PC-3 (cell line): ENCODE results near the gene FAAP100. TPM values are rescaled to one million over a fixed set of nuclear protein-coding genes. Genes with fewer than 3 reads are reported as not detected.

Experiments used
- ATAC-seq: fragments of 200-7000 bp; cut with Tn5 transposase; 2 replicates; pipeline ENCODE4 v1.9.1; 2020; ENCODE audit warnings: mild to moderate bottlenecking, moderate library complexity
- BruUV-seq: library from RNA; stranded (reverse); fragments of 400-500 nt; replicated peaks from 2 replicates; lab custom pipeline; 2021; lab: Mats Ljungman, UMichigan
- CTCF ChIA-PET: fragments of 300-600 bp; sonication (Branson Sonifier 250); formaldehyde crosslinking; loops from one replicate; lab custom pipeline; 2022; ENCODE audit warnings: antibody characterized with exemption; lab: Charles Lee
- POLR2A ChIA-PET: fragments of 300-600 bp; sonication (Branson Sonifier 250); formaldehyde crosslinking; loops from one replicate; lab custom pipeline; 2022; ENCODE audit warnings: antibody characterized with exemption; ENCODE audit not compliant: unreplicated experiment; lab: Charles Lee
- DNase-seq: peaks from one replicate; pipeline ENCODE4 v3.0.0-alpha.2; 2015
- H2AFZ ChIP-seq: fragments of 300-600 bp; sonication (generic); 2 replicates; pipeline ENCODE4 v1.6.0; 2016; ENCODE audit warnings: antibody characterized with exemption, low read length
- H3F3A ChIP-seq: fragments of 300-600 bp; sonication (generic); one replicate; pipeline ENCODE4 v1.6.0; 2017; ENCODE audit warnings: antibody characterized with exemption, low read length, control low read depth, mild to moderate bottlenecking; ENCODE audit not compliant: unreplicated experiment
- H3K27ac ChIP-seq: fragments of 300-600 bp; sonication (generic); 2 replicates; pipeline ENCODE4 v1.5.1; 2016; ENCODE audit warnings: mild to moderate bottlenecking, low read length
- H3K27me3 ChIP-seq: fragments of 300-600 bp; sonication (generic); 2 replicates; pipeline ENCODE4 v1.6.1; 2016; ENCODE audit warnings: low read length, mixed read lengths
- H3K36me3 ChIP-seq: fragments of 300-600 bp; sonication (generic); 2 replicates; pipeline ENCODE4 v1.6.1; 2016; ENCODE audit warnings: low read depth, mixed run types, low read length, mixed read lengths
- H3K4me1 ChIP-seq: fragments of 300-600 bp; sonication (generic); 2 replicates; pipeline ENCODE4 v1.5.1; 2016; ENCODE audit warnings: low read length; ENCODE audit not compliant: insufficient read depth
- H3K4me2 ChIP-seq: fragments of 300-600 bp; sonication (generic); 2 replicates; pipeline ENCODE4 v1.6.0; 2016; ENCODE audit warnings: low read length
- H3K4me3 ChIP-seq: fragments of 300-600 bp; sonication (generic); 2 replicates; pipeline ENCODE4 v1.5.1; 2016; ENCODE audit warnings: mild to moderate bottlenecking, low read length, mixed read lengths
- H3K79me2 ChIP-seq: fragments of 300-600 bp; sonication (generic); 2 replicates; pipeline ENCODE4 v1.6.1; 2017; ENCODE audit warnings: low read length, mixed read lengths
- H3K9ac ChIP-seq: fragments of 300-600 bp; sonication (generic); 2 replicates; pipeline ENCODE4 v1.6.0; 2016; ENCODE audit warnings: mild to moderate bottlenecking, low read length
- H3K9me2 ChIP-seq: fragments of 300-600 bp; sonication (generic); replicated peaks from 2 replicates; pipeline ENCODE4 v1.6.1; 2016; ENCODE audit warnings: mixed run types, low read length, mixed read lengths
- H3K9me3 ChIP-seq: fragments of 300-600 bp; sonication (generic); 2 replicates; pipeline ENCODE4 v1.6.1; 2016; ENCODE audit warnings: low read length, mixed read lengths
- H4K20me1 ChIP-seq: fragments of 300-600 bp; sonication (generic); 2 replicates; pipeline ENCODE4 v1.6.1; 2016; ENCODE audit warnings: low read length, mixed read lengths
- EZH2 ChIP-seq: fragments of 300-600 bp; sonication (generic); IDR thresholded peaks from one replicate; pipeline ENCODE4 v1.6.1; 2017; ENCODE audit warnings: antibody characterized with exemption, mild to moderate bottlenecking, low read length; ENCODE audit not compliant: unreplicated experiment
- EZH2phosphoT487 ChIP-seq: fragments of 300-600 bp; sonication (generic); IDR thresholded peaks from 2 replicates; pipeline ENCODE4 v1.6.1; 2018; ENCODE audit warnings: mild to moderate bottlenecking, antibody characterized with exemption, low read length, borderline replicate concordance
- intact Hi-C: fragments of 100-400 bp; cut with micrococcal nuclease; formaldehyde crosslinking; loops from 2 replicates; pipeline ENCODE4 v1.9.0; 2023
- total RNA-seq: library from RNA; depleted of rRNA; stranded (reverse); fragments of >200 nt; gene quantifications from 2 replicates; pipeline ENCODE4 v1.2.3, GENCODE V29; 2014
- TF ChIP-seq, protein P1 (sequence below): fragments of 300-600 bp; sonication (generic); conservative IDR thresholded peaks from 2 replicates; pipeline ENCODE4 v1.5.1; 2017; ENCODE audit warnings: antibody characterized with exemption, low read depth, mild to moderate bottlenecking, low read length

Gene FAAP100
- total RNA-seq, 1 experiment from 2014 or later, result 23.3 TPM

- POLR2A ChIA-PET, result no interaction called here
- no peaks in the 10 kb centered on the region for H3K9me2 ChIP-seq
- H3K4me3 ChIP-seq, result no peak overlapping the region
- CTCF ChIA-PET, result no interaction called here
- BruUV-seq, result no TSS peak
- H3K27ac ChIP-seq, result no peak overlapping the region
- intact Hi-C loops, result no loop called here
- H2AFZ ChIP-seq, result no peak overlapping the region
- no peak overlapping the region for H3K9ac ChIP-seq
- TF ChIP-seq EZH2 (no peak), EZH2phosphoT487 (no peak)
- TF ChIP-seq, protein P1, sequence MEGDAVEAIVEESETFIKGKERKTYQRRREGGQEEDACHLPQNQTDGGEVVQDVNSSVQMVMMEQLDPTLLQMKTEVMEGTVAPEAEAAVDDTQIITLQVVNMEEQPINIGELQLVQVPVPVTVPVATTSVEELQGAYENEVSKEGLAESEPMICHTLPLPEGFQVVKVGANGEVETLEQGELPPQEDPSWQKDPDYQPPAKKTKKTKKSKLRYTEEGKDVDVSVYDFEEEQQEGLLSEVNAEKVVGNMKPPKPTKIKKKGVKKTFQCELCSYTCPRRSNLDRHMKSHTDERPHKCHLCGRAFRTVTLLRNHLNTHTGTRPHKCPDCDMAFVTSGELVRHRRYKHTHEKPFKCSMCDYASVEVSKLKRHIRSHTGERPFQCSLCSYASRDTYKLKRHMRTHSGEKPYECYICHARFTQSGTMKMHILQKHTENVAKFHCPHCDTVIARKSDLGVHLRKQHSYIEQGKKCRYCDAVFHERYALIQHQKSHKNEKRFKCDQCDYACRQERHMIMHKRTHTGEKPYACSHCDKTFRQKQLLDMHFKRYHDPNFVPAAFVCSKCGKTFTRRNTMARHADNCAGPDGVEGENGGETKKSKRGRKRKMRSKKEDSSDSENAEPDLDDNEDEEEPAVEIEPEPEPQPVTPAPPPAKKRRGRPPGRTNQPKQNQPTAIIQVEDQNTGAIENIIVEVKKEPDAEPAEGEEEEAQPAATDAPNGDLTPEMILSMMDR, result no peak
- H3K9me3 ChIP-seq, result no peaks in the 10 kb centered on the region
- ATAC-seq (no peak), DNase-seq (no peak)
- H4K20me1 ChIP-seq, result no peaks in the 10 kb centered on the region
- H3K4me2 ChIP-seq, result no peak overlapping the region
- H3K27me3 ChIP-seq, result no peaks in the 10 kb centered on the region
- peaks cover 15% of the 10 kb centered on the region for H3K4me1 ChIP-seq
- H3K36me3 ChIP-seq, result no peaks in the 10 kb centered on the region; the same call in 1 of the 2 replicates
- peaks cover 31% of the 10 kb centered on the region for H3K79me2 ChIP-seq
- H3F3A ChIP-seq, result no peaks in the 10 kb centered on the region
Measured at GRCh38 chr17:81549031-81549557, 3.1 kb downstream of the FAAP100 start.

DNA sequence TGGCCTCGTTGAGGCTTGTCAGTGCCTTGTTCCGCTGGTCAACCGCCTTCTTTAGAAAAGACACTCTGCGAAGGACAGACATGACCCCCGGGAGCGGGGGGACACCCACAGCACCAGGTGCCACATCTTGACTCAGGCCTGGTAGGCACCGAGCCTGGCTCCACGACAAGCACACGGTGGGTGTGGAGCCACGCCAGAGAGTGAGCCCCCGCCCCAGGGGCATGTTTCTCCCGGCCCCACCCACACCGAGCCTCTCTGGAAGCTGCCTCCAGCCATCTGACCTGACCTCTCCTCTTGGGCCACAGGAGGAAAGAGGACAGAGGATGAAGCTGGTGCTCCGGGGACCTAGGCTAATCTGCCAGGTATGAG is 4.6 kb downstream of the FAAP100 start:
- no TSS peak for BruUV-seq
- H3K4me2 ChIP-seq, result no peak overlapping the region
- no peaks in the 10 kb centered on the region for H3K9me3 ChIP-seq

More for the DNA sequence above, 4.6 kb downstream of the FAAP100 start:
- ChIA-PET CTCF (no interaction called here), POLR2A (no interaction called here)
- H3F3A ChIP-seq, result no peaks in the 10 kb centered on the region
- ATAC-seq, result no peak
- H3K79me2 ChIP-seq, result peaks cover 31% of the 10 kb centered on the region
- H3K4me3 ChIP-seq, result no peak overlapping the region
- H3K9me2 ChIP-seq, result no peaks in the 10 kb centered on the region
- peaks cover 4% of the 10 kb centered on the region; the same call in 1 of the 2 replicates for H3K36me3 ChIP-seq
- no peak overlapping the region for H3K9ac ChIP-seq
- H4K20me1 ChIP-seq, result no peaks in the 10 kb centered on the region
- no peaks in the 10 kb centered on the region for H3K27me3 ChIP-seq
- TF ChIP-seq EZH2phosphoT487, result no peak
- TF ChIP-seq, protein P1, result no peak
- no peak for TF ChIP-seq EZH2
- intact Hi-C loops, result no loop called here
- peaks cover 5% of the 10 kb centered on the region; the same call in 1 of the 2 replicates for H3K4me1 ChIP-seq
- no peak overlapping the region for H2AFZ ChIP-seq
- DNase-seq, result no peak
- H3K27ac ChIP-seq, result no peak overlapping the region
